H1 (cell line): ENCODE data around the gene DDIAS. TPM values are rescaled to one million over a fixed set of nuclear protein-coding genes. Genes with fewer than 3 reads are reported as not detected.

Experiments
- CHD7 ChIP-seq: fragments of 300-600 bp; sonication (generic); IDR thresholded peaks from 2 replicates; pipeline ENCODE4 v1.7.1; 2012; ENCODE audit warnings: low read length, moderate library complexity, mild to moderate bottlenecking, inconsistent platforms; ENCODE audit not compliant: insufficient replicate concordance
- EGR1 ChIP-seq: IDR thresholded peaks from 2 replicates; pipeline ENCODE4 v1.6.1; 2011; ENCODE audit warnings: low read depth, low read length, borderline replicate concordance
- EP300 ChIP-seq, 2 experiments: IDR thresholded peaks; 1 replicate in 1 of 2; 2 replicates in 1 of 2; pipeline ENCODE4 v1.6.1; 2011 to 2012; ENCODE audit warnings: low read depth in 2 of 2, low read length in 2 of 2, mild to moderate bottlenecking in 2 of 2, borderline replicate concordance in 1 of 2, inconsistent platforms in 1 of 2, moderate library complexity in 1 of 2
- MAX ChIP-seq: IDR thresholded peaks from 2 replicates; pipeline ENCODE4 v1.6.1; 2012; ENCODE audit warnings: inconsistent platforms
- NRF1 ChIP-seq: IDR thresholded peaks from 2 replicates; pipeline ENCODE4 v1.6.1; 2011; ENCODE audit warnings: mild to moderate bottlenecking, low read depth, low read length, improper control_type of control experiment
- PHF8 ChIP-seq: fragments of 200-600 bp; sonication (generic); conservative IDR thresholded peaks from 2 replicates; pipeline ENCODE4 v1.7.1; 2012; ENCODE audit warnings: low read depth, mild to moderate bottlenecking, inconsistent platforms, low read length, moderate library complexity
- SAP30 ChIP-seq: fragments of 300-600 bp; sonication (generic); IDR thresholded peaks from 2 replicates; pipeline ENCODE4 v1.7.1; 2012; ENCODE audit warnings: low read length, moderate library complexity, mild to moderate bottlenecking, inconsistent platforms; ENCODE audit not compliant: insufficient read depth, insufficient replicate concordance
- SUZ12 ChIP-seq: fragments of 200-600 bp; sonication (generic); IDR thresholded peaks from 2 replicates; pipeline ENCODE4 v1.6.1; 2012; ENCODE audit warnings: mild to moderate bottlenecking, inconsistent platforms, low read length, moderate library complexity, mixed read lengths
- polyA plus RNA-seq, 7 experiments: library from polyadenylated mRNA; depleted of rRNA in 3 of 7; stranded (reverse) in 5 of 7; unstranded in 2 of 7; fragments of >200 nt in 5 of 7; fragments of 200-250 nt in 2 of 7; gene quantifications; 1 replicate in 5 of 7; 2 replicates in 1 of 7; 4 replicates in 1 of 7; pipeline versions ENCODE4 v1.2.1 to v1.2.3, GENCODE V29; 2011 to 2013; ENCODE audit warnings: missing spikeins in 2 of 7, mixed read lengths in 2 of 7
- total RNA-seq: library from RNA; stranded (reverse); fragmentation: NEBNext Ultra II Directional; extraction: Animal tissue kit (Norgen Biotek cat#: 25700); gene quantifications from 2 replicates; pipeline ENCODE4 v1.2.1, GENCODE V29; 2021

Gene DDIAS
- total and polyA plus RNA-seq, 2 of the 8 experiments (the other 6 are each of a cell fraction or from before 2014, with no cell fraction given): 11.6 to 25.7 TPM

- no peak for TF ChIP-seq CHD7
- no peak for TF ChIP-seq SAP30
- no peak for TF ChIP-seq SUZ12
- no peak for TF ChIP-seq NRF1
- TF ChIP-seq PHF8: no peak
- TF ChIP-seq MAX: no peak
- TF ChIP-seq EGR1: no peak
- no peak for TF ChIP-seq EP300 (IDR thresholded peaks at IDR 0.05; ENCODE audit: borderline replicate concordance in 1 of 2, low read depth in 2 of 2, low read length in 2 of 2)
These were observed 31.0 kb downstream of the DDIAS start (continued) for GRCh38 chr11:82932564-82932963.
